Activated naive CD4-positive, alpha-beta T cell treated with anti-CD3 and anti-CD28 coated beads for 36 hours (primary cell): ENCODE data around the gene P2RX7. TPM values are rescaled to one million over a fixed set of nuclear protein-coding genes. Genes with fewer than 3 reads are reported as not detected.

ENCODE experiments used
- CTCF ChIA-PET: fragments of 350-600 bp; sonication (Branson Sonifier 250); formaldehyde crosslinking; loops from one replicate; lab custom pipeline; 2021; ENCODE audit warnings: antibody characterized with exemption; lab: Charles Lee
- DNase-seq: peaks from one replicate; pipeline ENCODE4 v3.0.0-alpha.2; 2020
- H3K27ac Mint-ChIP-seq: one replicate; pipeline ENCODE4 v1.8.0; 2021; ENCODE audit warnings: mild to moderate bottlenecking, mixed read lengths
- H3K27me3 Mint-ChIP-seq: one replicate; pipeline ENCODE4 v1.8.0; 2021; ENCODE audit warnings: low read depth, mixed read lengths
- H3K36me3 Mint-ChIP-seq: one replicate; pipeline ENCODE4 v1.8.0; 2021; ENCODE audit warnings: low read depth, mixed read lengths
- H3K4me1 Mint-ChIP-seq: one replicate; pipeline ENCODE4 v1.8.0; 2021; ENCODE audit warnings: low read depth, mixed read lengths
- H3K4me3 Mint-ChIP-seq: one replicate; pipeline ENCODE4 v1.8.0; 2021; ENCODE audit warnings: mild to moderate bottlenecking, moderate library complexity, mixed read lengths
- H3K9me3 Mint-ChIP-seq: one replicate; pipeline ENCODE4 v1.8.0; 2021; ENCODE audit warnings: mixed read lengths
- intact Hi-C: fragments of 100-400 bp; cut with micrococcal nuclease; formaldehyde crosslinking; loops from one replicate; pipeline ENCODE4 v1.15.1; 2023
- total RNA-seq, 2 experiments: library from RNA; stranded (reverse); gene quantifications; one replicate each; pipeline ENCODE4 v1.2.3, GENCODE V29; 2021

The P2RX7 gene
- total RNA-seq = 1 to 10 TPM; 6.3 to 6.6 TPM

GRCh38 chr12:121132601-121133481, at the start of gene P2RX7:
TSS of gene P2RX7 (plus strand) at chr12:121132876. CDS start at chr12:121132971, 95 bp downstream.
- intact Hi-C loops = loop anchor here (1.0 to 10.0 kb wide), 2 partner anchors 11 to 338 kb away; no protein-coding TSS in a partner anchor
- H3K27ac Mint-ChIP-seq = peak within 1 kb of the TSS; percentile 60
- H3K4me3 Mint-ChIP-seq = peak within 1 kb of the TSS; percentile 77
- DNase-seq = peak; percentile 66
- H3K27me3 Mint-ChIP-seq = no peaks in the 10 kb centered on the region
- H3K36me3 Mint-ChIP-seq = peaks cover 4% of the 10 kb centered on the region
- CTCF ChIA-PET = interaction anchor here (0.6 to 1.7 kb wide), 4 partner anchors 11 to 92 kb away, joined by 3 to 5 read pairs (median 4); no protein-coding TSS in a partner anchor
- peaks cover 3% of the 10 kb centered on the region for H3K9me3 Mint-ChIP-seq
- peaks cover 59% of the 10 kb centered on the region for H3K4me1 Mint-ChIP-seq

- peaks cover 10% of the 10 kb centered on the region for H3K4me1 Mint-ChIP-seq
- intact Hi-C loops = no loop called here
- CTCF ChIA-PET = interaction anchor here (0.6 kb wide), 1 partner anchor 20 kb away, joined by 7 read pairs; no protein-coding TSS in a partner anchor
Measured at GRCh38 chr12:121084229-121084628, 48.4 kb upstream of the P2RX7 start.

GRCh38 chr12:121085069-121085468, 47.6 kb upstream of the P2RX7 start:
- Mint-ChIP-seq H3K4me3 (no peak overlapping the region), H3K9me3 (no peaks in the 10 kb centered on the region), H3K4me1 (peaks cover 10% of the 10 kb centered on the region), H3K36me3 (no peaks in the 10 kb centered on the region), H3K27me3 (no peaks in the 10 kb centered on the region), H3K27ac (no peak overlapping the region)
- intact Hi-C loops = no loop called here
- CTCF ChIA-PET = interaction anchor here (0.6 to 0.9 kb wide), 2 partner anchors 21 to 25 kb away, joined by 3 to 7 read pairs; no protein-coding TSS in a partner anchor
- DNase-seq = no peak

More at GRCh38 chr12:121084229-121084628, 48.4 kb upstream of the P2RX7 start:
- no peak for DNase-seq
- Mint-ChIP-seq H3K36me3 (no peaks in the 10 kb centered on the region), H3K9me3 (no peaks in the 10 kb centered on the region), H3K27ac (no peak overlapping the region), H3K27me3 (no peaks in the 10 kb centered on the region), H3K4me3 (no peak overlapping the region)

- H3K27me3 Mint-ChIP-seq = no peaks in the 10 kb centered on the region
- intact Hi-C loops = no loop called here
- no peaks in the 10 kb centered on the region for H3K9me3 Mint-ChIP-seq
- H3K27ac Mint-ChIP-seq = no peak overlapping the region
- CTCF ChIA-PET = interaction anchor here (0.8 to 1.2 kb wide), 3 partner anchors 7 to 52 kb away, joined by 3 read pairs; no protein-coding TSS in a partner anchor
- H3K36me3 Mint-ChIP-seq = no peaks in the 10 kb centered on the region
- peaks cover 10% of the 10 kb centered on the region for H3K4me1 Mint-ChIP-seq
- no peak overlapping the region for H3K4me3 Mint-ChIP-seq
- no peak for DNase-seq
Measured at GRCh38 chr12:121085506-121086353, 46.9 kb upstream of the P2RX7 start.

- Mint-ChIP-seq H3K27ac (no peak overlapping the region), H3K27me3 (no peaks in the 10 kb centered on the region), H3K36me3 (no peaks in the 10 kb centered on the region)
Measured at GRCh38 chr12:121086781-121087295, 45.8 kb upstream of the P2RX7 start.

GRCh38 chr12:121087467-121088194, 45.0 kb upstream of the P2RX7 start:
- H3K4me1 Mint-ChIP-seq = peaks cover 18% of the 10 kb centered on the region
- H3K4me3 Mint-ChIP-seq = no peak overlapping the region
- CTCF ChIA-PET = interaction anchor here (0.6 kb wide), 2 partner anchors 55 to 247 kb away, joined by 3 to 5 read pairs; no protein-coding TSS in a partner anchor
- no peak for DNase-seq
- H3K36me3 Mint-ChIP-seq = no peaks in the 10 kb centered on the region
- intact Hi-C loops = no loop called here
- H3K27ac Mint-ChIP-seq = no peak overlapping the region
- no peaks in the 10 kb centered on the region for H3K27me3 Mint-ChIP-seq
- no peaks in the 10 kb centered on the region for H3K9me3 Mint-ChIP-seq

More at GRCh38 chr12:121086781-121087295, 45.8 kb upstream of the P2RX7 start:
- Mint-ChIP-seq H3K9me3 (no peaks in the 10 kb centered on the region), H3K4me1 (peaks cover 11% of the 10 kb centered on the region), H3K4me3 (no peak overlapping the region)
- DNase-seq = no peak
- CTCF ChIA-PET = interaction anchor here (0.8 to 1.2 kb wide), 2 partner anchors 9 to 53 kb away, joined by 3 read pairs; no protein-coding TSS in a partner anchor
- intact Hi-C loops = no loop called here

- H3K9me3 Mint-ChIP-seq = peaks cover 1% of the 10 kb centered on the region
- H3K4me3 Mint-ChIP-seq = no peak overlapping the region
- no peak overlapping the region for H3K27ac Mint-ChIP-seq
- intact Hi-C loops = no loop called here
- H3K27me3 Mint-ChIP-seq = no peaks in the 10 kb centered on the region
- peaks cover 23% of the 10 kb centered on the region for H3K4me1 Mint-ChIP-seq
- H3K36me3 Mint-ChIP-seq = no peaks in the 10 kb centered on the region
- CTCF ChIA-PET = interaction anchor here (0.6 kb wide), 1 partner anchor 56 kb away, joined by 3 read pairs; no protein-coding TSS in a partner anchor
- DNase-seq = no peak
Measured at GRCh38 chr12:121088195-121088585, 44.5 kb upstream of the P2RX7 start.

- no peak for DNase-seq
- H3K4me3 Mint-ChIP-seq = no peak overlapping the region
- peaks cover 28% of the 10 kb centered on the region for H3K4me1 Mint-ChIP-seq
- H3K27me3 Mint-ChIP-seq = no peaks in the 10 kb centered on the region
- no peaks in the 10 kb centered on the region for H3K36me3 Mint-ChIP-seq
- intact Hi-C loops = no loop called here
- CTCF ChIA-PET = no interaction called here
- no peak overlapping the region for H3K27ac Mint-ChIP-seq
- peaks cover 1% of the 10 kb centered on the region for H3K9me3 Mint-ChIP-seq
Measured at GRCh38 chr12:121089031-121089812, 43.5 kb upstream of the P2RX7 start.

- intact Hi-C loops = loop anchor here (10.0 kb wide), 1 partner anchor 235 kb away; no protein-coding TSS in a partner anchor
- CTCF ChIA-PET = no interaction called here
- Mint-ChIP-seq H3K4me1 (peaks cover 30% of the 10 kb centered on the region), H3K4me3 (no peak overlapping the region), H3K27me3 (no peaks in the 10 kb centered on the region), H3K27ac (no peak overlapping the region), H3K36me3 (no peaks in the 10 kb centered on the region), H3K9me3 (peaks cover 1% of the 10 kb centered on the region)
- no peak for DNase-seq
Measured at GRCh38 chr12:121089813-121090430, 42.8 kb upstream of the P2RX7 start.

- Mint-ChIP-seq H3K9me3 (peaks cover 1% of the 10 kb centered on the region), H3K27me3 (peaks cover 5% of the 10 kb centered on the region), H3K27ac (no peak overlapping the region), H3K4me3 (no peak overlapping the region), H3K4me1 (peaks cover 38% of the 10 kb centered on the region), H3K36me3 (no peaks in the 10 kb centered on the region)
- intact Hi-C loops = loop anchor here (10.0 kb wide), 1 partner anchor 236 kb away; no protein-coding TSS in a partner anchor
- CTCF ChIA-PET = no interaction called here
- DNase-seq = no peak
Measured at GRCh38 chr12:121090586-121091514, 41.8 kb upstream of the P2RX7 start.
